ENCODE data around the gene DSCAML1.

DSCAML1 gene

DNA sequence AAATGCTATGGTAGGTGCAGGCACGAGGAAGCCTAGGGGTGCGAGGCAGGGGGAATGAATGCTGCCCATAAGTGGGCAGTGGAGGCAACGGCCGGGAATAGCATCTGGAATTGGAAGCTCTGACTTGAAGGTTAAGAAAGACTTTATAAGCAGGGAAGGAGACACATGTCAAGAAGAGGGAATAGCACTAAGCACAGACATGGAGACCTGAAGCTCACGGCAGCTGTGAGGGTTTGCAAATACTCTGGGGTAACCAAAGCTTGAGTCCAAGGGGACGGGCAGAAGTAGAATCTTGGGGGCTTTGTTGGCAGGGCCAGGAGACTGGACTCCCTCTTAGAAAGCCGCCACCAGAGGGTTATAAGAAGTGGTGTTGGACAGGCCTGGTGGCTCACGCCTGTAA lies 356.8 kb downstream of the DSCAML1 start:
- Mint-ChIP-seq H3K4me1 (peaks cover 24% of the 10 kb centered on the region), H3K9me3 (no peaks in the 10 kb centered on the region), H3K27me3 (ENCODE audit: low read depth, poor library complexity) (peaks cover 60% of the 10 kb centered on the region), H3K36me3 (ENCODE audit: low read depth) (no peaks in the 10 kb centered on the region), H3K4me3 (no peak overlapping the region), H3K27ac (no peak overlapping the region)
- TF ChIP-seq, protein P1, sequence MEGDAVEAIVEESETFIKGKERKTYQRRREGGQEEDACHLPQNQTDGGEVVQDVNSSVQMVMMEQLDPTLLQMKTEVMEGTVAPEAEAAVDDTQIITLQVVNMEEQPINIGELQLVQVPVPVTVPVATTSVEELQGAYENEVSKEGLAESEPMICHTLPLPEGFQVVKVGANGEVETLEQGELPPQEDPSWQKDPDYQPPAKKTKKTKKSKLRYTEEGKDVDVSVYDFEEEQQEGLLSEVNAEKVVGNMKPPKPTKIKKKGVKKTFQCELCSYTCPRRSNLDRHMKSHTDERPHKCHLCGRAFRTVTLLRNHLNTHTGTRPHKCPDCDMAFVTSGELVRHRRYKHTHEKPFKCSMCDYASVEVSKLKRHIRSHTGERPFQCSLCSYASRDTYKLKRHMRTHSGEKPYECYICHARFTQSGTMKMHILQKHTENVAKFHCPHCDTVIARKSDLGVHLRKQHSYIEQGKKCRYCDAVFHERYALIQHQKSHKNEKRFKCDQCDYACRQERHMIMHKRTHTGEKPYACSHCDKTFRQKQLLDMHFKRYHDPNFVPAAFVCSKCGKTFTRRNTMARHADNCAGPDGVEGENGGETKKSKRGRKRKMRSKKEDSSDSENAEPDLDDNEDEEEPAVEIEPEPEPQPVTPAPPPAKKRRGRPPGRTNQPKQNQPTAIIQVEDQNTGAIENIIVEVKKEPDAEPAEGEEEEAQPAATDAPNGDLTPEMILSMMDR (IDR thresholded peaks at IDR 0.05): no peak
- no peak for DNase-seq

DNA sequence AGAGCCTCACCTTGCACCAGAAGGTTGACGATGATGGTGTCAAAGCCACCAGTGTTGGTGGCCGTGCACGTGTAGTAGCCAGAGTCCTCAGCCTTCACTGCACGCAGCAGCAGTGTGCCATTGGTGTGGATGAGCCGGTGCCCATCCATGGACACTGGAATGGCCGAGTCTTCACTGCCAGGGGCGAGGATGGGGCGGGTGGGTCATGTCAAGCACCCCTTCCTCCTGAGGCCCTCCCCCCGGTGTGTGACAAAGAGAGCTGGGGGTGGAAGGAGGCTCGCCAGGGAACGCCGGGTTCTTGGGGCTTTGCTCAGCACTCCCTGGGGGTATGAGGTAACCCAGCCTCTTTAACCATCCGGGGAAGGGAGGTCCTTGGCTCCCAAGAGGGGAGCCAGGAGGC lies 357.8 kb downstream of the DSCAML1 start:
- H3K27me3 Mint-ChIP-seq (ENCODE audit: low read depth, poor library complexity): peaks cover 51% of the 10 kb centered on the region
- TF ChIP-seq, protein P1 (IDR thresholded peaks at IDR 0.05): no peak
- no peak overlapping the region for H3K27ac Mint-ChIP-seq
- no peak overlapping the region for H3K4me3 Mint-ChIP-seq
- no peaks in the 10 kb centered on the region for H3K36me3 Mint-ChIP-seq (ENCODE audit: low read depth)
- no peak for DNase-seq
- H3K4me1 Mint-ChIP-seq: peaks cover 24% of the 10 kb centered on the region
- no peaks in the 10 kb centered on the region for H3K9me3 Mint-ChIP-seq

DNA sequence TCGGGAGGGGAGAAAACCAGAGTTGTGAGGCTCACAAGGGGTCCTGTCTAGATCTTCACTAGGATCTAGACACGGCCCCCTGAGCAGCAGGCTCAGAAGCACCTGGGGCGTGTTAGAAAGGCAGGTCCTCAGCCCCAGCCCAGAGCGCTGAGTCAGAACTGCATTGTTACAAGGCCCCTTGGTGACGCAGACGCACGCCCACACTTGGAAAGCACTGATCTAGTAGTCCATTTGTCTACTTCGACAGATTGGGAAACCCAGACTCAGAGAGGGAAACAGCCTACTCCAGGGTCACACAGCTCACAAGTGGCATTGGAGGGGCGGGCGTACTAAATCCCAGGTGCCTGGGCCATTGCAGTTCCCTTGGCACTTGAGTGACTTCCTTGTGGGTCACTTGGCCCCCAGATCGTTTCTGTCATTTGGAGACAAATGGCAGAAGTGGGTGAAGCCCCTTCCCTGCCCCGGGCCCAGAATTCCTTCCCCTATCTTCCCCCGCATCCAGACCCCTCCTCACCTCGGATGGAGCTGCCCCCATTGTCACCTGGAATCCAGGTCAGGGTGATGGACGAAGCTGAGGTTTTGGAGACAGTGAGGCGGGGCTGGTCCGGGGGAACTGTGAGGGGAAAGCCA lies 358.5 kb downstream of the DSCAML1 start:
- Mint-ChIP-seq H3K4me1 (peaks cover 16% of the 10 kb centered on the region), H3K9me3 (no peaks in the 10 kb centered on the region), H3K27ac (no peak overlapping the region), H3K4me3 (no peak overlapping the region), H3K36me3 (ENCODE audit: low read depth) (no peaks in the 10 kb centered on the region), H3K27me3 (ENCODE audit: low read depth, poor library complexity) (peaks cover 43% of the 10 kb centered on the region)
- no peak for DNase-seq
- TF ChIP-seq, protein P1 (IDR thresholded peaks at IDR 0.05): no peak

DNA sequence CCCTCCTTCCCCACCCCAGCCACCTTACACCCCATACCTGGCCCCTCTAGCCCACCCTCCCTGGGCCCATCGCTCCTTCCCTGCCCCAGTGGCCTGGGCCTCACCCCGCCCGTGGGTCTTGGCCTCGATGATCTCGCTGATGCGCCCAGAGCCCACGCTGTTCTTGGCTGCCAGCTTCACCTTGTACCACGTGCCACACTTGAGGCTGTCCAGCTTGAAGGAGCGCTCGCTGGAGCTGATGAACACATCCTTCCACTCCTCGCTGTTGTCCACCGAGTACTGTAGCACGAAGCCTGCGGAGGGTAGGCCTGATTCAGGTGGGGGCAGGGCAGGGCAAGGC lies 359.3 kb downstream of the DSCAML1 start:
- Mint-ChIP-seq H3K27me3 (ENCODE audit: low read depth, poor library complexity) (peaks cover 36% of the 10 kb centered on the region), H3K9me3 (no peaks in the 10 kb centered on the region), H3K4me1 (peaks cover 14% of the 10 kb centered on the region), H3K4me3 (no peak overlapping the region), H3K27ac (no peak overlapping the region), H3K36me3 (ENCODE audit: low read depth) (no peaks in the 10 kb centered on the region)
- DNase-seq: no peak
- TF ChIP-seq, protein P1 (IDR thresholded peaks at IDR 0.05): no peak

DNA sequence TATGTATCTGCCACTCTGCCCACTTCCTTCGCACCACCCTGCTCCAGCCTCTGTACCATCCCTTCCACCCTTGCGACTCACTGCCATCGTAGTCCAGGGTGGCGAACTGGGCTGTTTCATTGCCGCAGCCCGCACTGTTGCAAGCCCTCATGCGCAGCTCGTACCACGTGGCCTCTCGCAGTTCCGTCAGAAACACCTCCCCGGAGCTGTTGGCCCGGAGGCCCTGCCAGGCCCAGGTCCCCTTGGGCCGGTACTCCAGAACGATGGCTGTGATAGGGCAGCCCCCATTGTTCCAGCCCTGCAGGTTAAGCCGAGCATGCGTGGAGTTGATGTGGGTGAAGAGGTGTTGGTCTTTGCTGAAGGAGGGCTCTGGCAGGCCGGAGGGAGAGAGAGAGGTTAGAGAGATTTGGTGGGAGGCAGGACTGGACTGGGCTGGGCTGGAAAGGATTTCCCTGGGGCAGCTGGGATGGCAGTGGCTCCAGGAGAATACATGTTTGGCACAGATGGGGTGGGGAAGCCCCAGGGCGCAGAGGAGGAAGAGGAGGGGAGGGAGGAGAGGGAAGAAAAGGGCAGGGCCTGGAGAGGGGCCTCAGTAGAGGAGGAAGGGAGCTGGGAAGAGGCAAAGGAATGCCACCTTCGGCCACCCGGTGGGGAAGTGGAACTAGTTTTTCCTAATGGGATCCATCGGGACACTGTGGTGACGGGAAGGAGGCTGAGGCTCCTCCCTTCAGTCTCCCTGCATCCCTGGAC lies 359.8 kb downstream of the DSCAML1 start:
- Mint-ChIP-seq H3K36me3 (ENCODE audit: low read depth) (no peaks in the 10 kb centered on the region), H3K27ac (no peak overlapping the region), H3K4me1 (peaks cover 12% of the 10 kb centered on the region)

More for the DNA sequence above, 359.8 kb downstream of the DSCAML1 start:
- no peaks in the 10 kb centered on the region for H3K9me3 Mint-ChIP-seq
- no peak for DNase-seq
- H3K4me3 Mint-ChIP-seq: no peak overlapping the region
- TF ChIP-seq, protein P1 (IDR thresholded peaks at IDR 0.05): no peak
- H3K27me3 Mint-ChIP-seq (ENCODE audit: low read depth, poor library complexity): peaks cover 34% of the 10 kb centered on the region
